Measurements from ENCODE around the gene SYNM.

GRCh38 chr15:99137877-99138276, 33.0 kb downstream of the SYNM start:
- TF ChIP-seq POLR2AphosphoS5 (IDR thresholded peaks at IDR 0.05; ENCODE audit: low read depth, low read length) (no peak), POLR2A (IDR thresholded peaks at IDR 0.05; ENCODE audit: low read depth, low read length) (no peak)
